ENCODE measurements around the gene LTA4H. TPM values are rescaled to one million over a fixed set of nuclear protein-coding genes. Genes with fewer than 3 reads are reported as not detected.

The LTA4H gene
- polyA plus RNA-seq, 1 experiment: 93.6 TPM

DNA sequence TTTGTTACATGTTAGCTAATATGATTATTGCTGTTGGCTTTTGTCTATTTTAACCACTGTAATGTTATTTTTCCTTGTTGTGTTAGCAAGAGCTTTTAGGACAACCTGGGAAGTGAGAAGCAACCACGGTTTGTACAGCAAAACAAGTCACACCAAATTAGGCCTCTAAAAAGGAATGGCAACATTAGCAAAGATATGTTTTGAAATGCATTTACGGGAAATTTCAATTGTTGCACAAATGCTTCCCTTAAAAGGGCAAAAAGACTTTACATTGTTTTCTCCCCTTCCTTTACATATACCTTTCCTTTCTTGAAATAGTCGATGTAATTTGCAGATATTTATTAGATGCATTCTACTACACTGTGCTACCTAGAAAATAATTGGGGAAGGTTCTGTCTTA lies 4.1 kb upstream of the LTA4H start:
- DNase-seq (ENCODE audit: low read depth, low spot score): no peak
- Histone ChIP-seq H3K9me3 (ENCODE audit: control insufficient read depth, insufficient read depth, low read length) (no peaks in the 10 kb centered on the region; the same call in 1 of the 2 replicates), H3K27me3 (ENCODE audit: control insufficient read depth, insufficient read depth, low read length) (no peaks in the 10 kb centered on the region), H3K27ac (ENCODE audit: low read depth, low read length) (no peak overlapping the region), H3K4me3 (ENCODE audit: low read depth, low read length) (no peak overlapping the region)
- ChIA-PET CTCF (interaction anchor here (0.5 kb wide), 1 partner anchor 170 kb away, joined by 3 read pairs; no protein-coding TSS in a partner anchor), POLR2A (no interaction called here)
- TF ChIP-seq, protein P1, sequence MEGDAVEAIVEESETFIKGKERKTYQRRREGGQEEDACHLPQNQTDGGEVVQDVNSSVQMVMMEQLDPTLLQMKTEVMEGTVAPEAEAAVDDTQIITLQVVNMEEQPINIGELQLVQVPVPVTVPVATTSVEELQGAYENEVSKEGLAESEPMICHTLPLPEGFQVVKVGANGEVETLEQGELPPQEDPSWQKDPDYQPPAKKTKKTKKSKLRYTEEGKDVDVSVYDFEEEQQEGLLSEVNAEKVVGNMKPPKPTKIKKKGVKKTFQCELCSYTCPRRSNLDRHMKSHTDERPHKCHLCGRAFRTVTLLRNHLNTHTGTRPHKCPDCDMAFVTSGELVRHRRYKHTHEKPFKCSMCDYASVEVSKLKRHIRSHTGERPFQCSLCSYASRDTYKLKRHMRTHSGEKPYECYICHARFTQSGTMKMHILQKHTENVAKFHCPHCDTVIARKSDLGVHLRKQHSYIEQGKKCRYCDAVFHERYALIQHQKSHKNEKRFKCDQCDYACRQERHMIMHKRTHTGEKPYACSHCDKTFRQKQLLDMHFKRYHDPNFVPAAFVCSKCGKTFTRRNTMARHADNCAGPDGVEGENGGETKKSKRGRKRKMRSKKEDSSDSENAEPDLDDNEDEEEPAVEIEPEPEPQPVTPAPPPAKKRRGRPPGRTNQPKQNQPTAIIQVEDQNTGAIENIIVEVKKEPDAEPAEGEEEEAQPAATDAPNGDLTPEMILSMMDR (IDR thresholded peaks at IDR 0.05; ENCODE audit: low read depth, low read length): no peak

DNA sequence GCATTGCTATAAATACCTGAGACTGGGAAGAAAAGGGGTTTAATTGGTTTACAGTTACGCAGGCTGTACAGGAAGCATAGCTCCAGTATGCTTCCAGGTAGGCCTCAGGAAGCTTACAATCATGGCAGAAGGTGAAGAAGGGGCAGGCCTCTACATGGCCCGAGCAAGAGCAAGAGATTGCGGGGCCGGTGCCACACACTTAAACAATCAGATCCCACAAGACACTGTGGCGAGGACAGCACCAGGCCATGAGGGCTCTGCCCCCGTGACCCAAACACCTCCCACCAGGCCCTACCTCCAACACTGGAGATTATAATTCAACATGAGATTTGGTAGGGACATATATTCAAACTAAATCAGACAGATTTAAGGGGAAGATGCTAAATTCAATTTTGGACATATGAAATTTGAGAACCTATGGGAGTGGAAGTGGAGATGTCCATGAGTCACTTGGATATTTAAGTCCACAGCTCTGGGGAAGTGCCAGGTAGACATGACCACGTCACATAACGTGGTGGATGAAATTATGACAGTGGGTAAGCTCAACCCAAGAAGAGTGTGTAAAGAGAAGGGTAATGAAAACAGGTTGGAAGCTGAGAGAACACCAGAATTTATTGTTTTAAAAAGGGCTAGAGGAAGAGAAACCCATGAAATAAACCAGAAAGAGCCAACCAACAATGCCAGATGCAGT lies 1.5 kb upstream of the LTA4H start:
- H3K27ac ChIP-seq (ENCODE audit: low read depth, low read length): no peak overlapping the region
- TF ChIP-seq, protein P1 (IDR thresholded peaks at IDR 0.05; ENCODE audit: low read depth, low read length): no peak
- no peak overlapping the region for H3K4me3 ChIP-seq (ENCODE audit: low read depth, low read length)
- no peaks in the 10 kb centered on the region; the same call in 1 of the 2 replicates for H3K9me3 ChIP-seq (ENCODE audit: control insufficient read depth, insufficient read depth, low read length)
- POLR2A ChIA-PET: interaction anchor here (0.9 kb wide), 1 partner anchor 345 kb away, joined by 3 read pairs; no protein-coding TSS in a partner anchor
- no peaks in the 10 kb centered on the region for H3K27me3 ChIP-seq (ENCODE audit: control insufficient read depth, insufficient read depth, low read length)
- CTCF ChIA-PET: no interaction called here
- no peak for DNase-seq (ENCODE audit: low read depth, low spot score)

DNA sequence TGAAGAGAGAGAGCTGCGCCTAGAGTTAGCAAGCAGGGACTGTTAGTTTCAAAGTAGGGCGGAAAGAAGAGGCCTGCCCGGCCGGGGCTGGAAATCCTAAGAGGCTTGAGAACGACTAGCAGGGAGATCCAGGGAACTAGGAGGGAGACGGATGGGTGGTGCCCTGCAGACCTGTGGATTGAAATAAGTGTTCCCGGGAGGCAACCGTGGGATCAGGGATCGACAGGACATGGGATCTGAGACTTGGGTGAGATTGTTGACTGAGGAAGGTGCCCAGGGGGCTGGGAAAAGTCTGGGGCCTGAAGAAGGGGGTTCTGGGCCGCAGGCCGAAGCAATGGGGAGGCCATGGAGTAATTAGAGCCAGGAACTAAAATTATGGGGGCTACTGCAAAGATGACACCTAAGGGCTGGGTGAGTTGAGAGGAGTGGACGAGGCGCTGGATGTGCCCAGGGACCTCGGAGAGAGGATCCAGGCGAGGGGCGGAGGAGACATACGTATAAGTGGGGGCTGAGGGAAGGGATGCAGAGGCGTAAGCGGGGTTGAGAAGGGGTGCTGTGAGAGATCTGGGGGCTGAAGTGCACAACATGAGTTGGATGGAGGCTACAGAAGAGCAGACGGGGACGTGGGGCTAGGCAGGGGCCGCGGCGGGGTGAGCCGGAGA lies 635 bp downstream of the LTA4H start:
- TF ChIP-seq, protein P1 (IDR thresholded peaks at IDR 0.05; ENCODE audit: low read depth, low read length): no peak
- Histone ChIP-seq H3K27me3 (ENCODE audit: control insufficient read depth, insufficient read depth, low read length) (no peaks in the 10 kb centered on the region), H3K9me3 (ENCODE audit: control insufficient read depth, insufficient read depth, low read length) (no peaks in the 10 kb centered on the region; the same call in 1 of the 2 replicates), H3K27ac (ENCODE audit: low read depth, low read length) (peak overlapping the region; percentile 62), H3K4me3 (ENCODE audit: low read depth, low read length) (peak overlapping the region; percentile 95)
- ChIA-PET CTCF (interaction anchor here (1.2 to 1.6 kb wide), 2 partner anchors 180 to 482 kb away, joined by 4 to 6 read pairs; no protein-coding TSS in a partner anchor), POLR2A (no interaction called here)
- no peak for DNase-seq (ENCODE audit: low read depth, low spot score)

DNA sequence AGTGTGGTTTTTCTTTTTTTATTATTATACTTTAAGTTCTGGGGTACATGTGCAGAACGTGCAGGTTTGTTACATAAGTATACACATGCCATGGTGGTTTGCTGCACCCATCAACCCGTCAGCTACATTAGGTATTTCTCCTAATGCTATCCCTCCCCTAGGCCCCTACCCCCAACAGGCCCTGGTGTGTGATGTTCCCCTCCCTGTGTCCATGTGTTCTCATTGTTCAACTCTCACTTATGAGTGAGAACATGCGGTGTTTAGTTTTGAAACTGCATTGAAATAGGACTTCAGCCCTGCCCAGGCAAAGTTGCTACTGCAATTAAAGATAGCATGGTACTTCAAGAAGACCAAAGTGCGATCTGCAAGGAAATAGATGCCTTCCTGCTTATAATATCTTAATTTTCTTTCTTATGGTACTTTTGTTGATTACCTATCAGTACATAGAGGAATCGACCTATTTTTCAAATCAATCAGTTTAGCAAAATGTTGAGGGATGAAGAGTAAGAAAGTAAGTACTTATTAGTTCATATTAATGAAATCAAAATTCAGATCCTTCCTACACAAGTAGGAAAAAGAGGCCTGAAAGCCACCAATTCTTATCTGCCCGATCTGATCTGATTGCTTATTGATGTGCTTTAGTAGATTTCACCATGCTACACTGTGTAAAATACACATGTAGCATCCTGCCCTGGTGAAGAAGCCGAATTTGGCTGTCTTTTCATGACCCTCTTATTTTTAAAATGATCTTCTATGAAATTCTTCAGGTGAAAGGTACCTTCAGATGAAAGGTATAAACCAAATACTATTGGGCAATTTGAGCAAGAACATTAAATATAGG lies 1.6 kb downstream of the LTA4H start:
- CTCF ChIA-PET: interaction anchor here (0.6 to 2.3 kb wide), 3 partner anchors 181 to 483 kb away, joined by 4 to 8 read pairs (median 4); no protein-coding TSS in a partner anchor
- Histone ChIP-seq H3K27me3 (ENCODE audit: control insufficient read depth, insufficient read depth, low read length) (no peaks in the 10 kb centered on the region), H3K9me3 (ENCODE audit: control insufficient read depth, insufficient read depth, low read length) (no peaks in the 10 kb centered on the region; the same call in 1 of the 2 replicates), H3K4me3 (ENCODE audit: low read depth, low read length) (peak overlapping the region; percentile 95), H3K27ac (ENCODE audit: low read depth, low read length) (no peak overlapping the region)
- no peak for DNase-seq (ENCODE audit: low read depth, low spot score)
- TF ChIP-seq, protein P1 (IDR thresholded peaks at IDR 0.05; ENCODE audit: low read depth, low read length): no peak
- POLR2A ChIA-PET: no interaction called here

Data from AG04450 (cell line).